Panc1 (cell line): ENCODE data around the gene RAD51AP1. TPM values are rescaled to one million over a fixed set of nuclear protein-coding genes. Genes with fewer than 3 reads are reported as not detected.

Source experiments
- ATAC-seq: fragments of 200-7000 bp; cut with Tn5 transposase; 2 replicates; pipeline ENCODE4 v1.9.1; 2020; ENCODE audit warnings: mild to moderate bottlenecking, moderate library complexity
- BruUV-seq: library from RNA; stranded (reverse); fragments of 400-500 nt; replicated peaks from 2 replicates; lab custom pipeline; 2021; lab: Mats Ljungman, UMichigan
- CTCF ChIA-PET: fragments of 300-600 bp; sonication (Branson Sonifier 250); formaldehyde crosslinking; loops from one replicate; lab custom pipeline; 2022; ENCODE audit warnings: antibody characterized with exemption; lab: Charles Lee
- POLR2A ChIA-PET: fragments of 300-600 bp; sonication (Branson Sonifier 250); formaldehyde crosslinking; loops from one replicate; lab custom pipeline; 2022; ENCODE audit warnings: antibody characterized with exemption; lab: Charles Lee
- DNase-seq: peaks from one replicate; pipeline ENCODE4 v3.0.0-alpha.2; 2010; ENCODE audit warnings: low read depth, low spot score
- H3K27ac ChIP-seq: 2 replicates; pipeline ENCODE4 v1.5.1; 2011; ENCODE audit warnings: mild to moderate bottlenecking, low read length, inconsistent platforms
- H3K27me3 ChIP-seq: fragments of 200-500 bp; sonication (Bioruptor generic); 2 replicates; pipeline ENCODE4 v1.6.0; 2014; ENCODE audit warnings: low read length, inconsistent platforms; ENCODE audit not compliant: control insufficient read depth, insufficient read depth
- H3K36me3 ChIP-seq: fragments of 200-500 bp; sonication (Bioruptor generic); 2 replicates; pipeline ENCODE4 v1.5.1; 2014; ENCODE audit warnings: inconsistent platforms, mild to moderate bottlenecking, low read length, moderate library complexity; ENCODE audit not compliant: control insufficient read depth, insufficient read depth
- H3K4me1 ChIP-seq: 2 replicates; pipeline ENCODE4 v1.5.1; 2011; ENCODE audit warnings: inconsistent platforms, mild to moderate bottlenecking, low read length, moderate library complexity; ENCODE audit not compliant: control insufficient read depth, insufficient read depth
- H3K4me3 ChIP-seq, 2 experiments: 2 replicates each; pipeline ENCODE4 v1.5.1; 2011 to 2012; ENCODE audit warnings: low read depth in 2 of 2, low read length in 2 of 2, mild to moderate bottlenecking in 2 of 2, inconsistent platforms in 1 of 2, moderate library complexity in 1 of 2
- H3K9me3 ChIP-seq: fragments of 200-500 bp; sonication (Bioruptor generic); 2 replicates; pipeline ENCODE4 v1.5.1; 2014; ENCODE audit warnings: low read depth, mild to moderate bottlenecking, inconsistent platforms, low read length, moderate library complexity; ENCODE audit not compliant: control insufficient read depth, insufficient read depth
- POLR2AphosphoS5 ChIP-seq: IDR thresholded peaks from 2 replicates; pipeline ENCODE4 v1.6.1; 2012; ENCODE audit warnings: mild to moderate bottlenecking, low read depth, low read length, moderate library complexity
- SIN3A ChIP-seq: IDR thresholded peaks from 2 replicates; pipeline ENCODE4 v1.6.1; 2012; ENCODE audit warnings: low read depth, mild to moderate bottlenecking, low read length, moderate library complexity, borderline replicate concordance; ENCODE audit not compliant: insufficient read depth
- TCF7L2 ChIP-seq: IDR thresholded peaks from 2 replicates; pipeline ENCODE4 v1.6.1; 2011; ENCODE audit warnings: mild to moderate bottlenecking, low read depth, low read length, inconsistent platforms
- in situ Hi-C: cut with HindIII; loops from 2 replicates; pipeline ENCODE4 v1.10.0; 2016; ENCODE audit warnings: low sequenced_read_pairs, low pct_unique_long_range_greater_than_20kb
- intact Hi-C: fragments of 100-400 bp; cut with micrococcal nuclease; formaldehyde crosslinking; loops from one replicate; pipeline ENCODE4 v1.10.0; 2022; ENCODE audit not compliant: unreplicated experiment
- total RNA-seq: library from RNA; stranded (reverse); gene quantifications from one replicate; pipeline ENCODE4 v1.2.1, GENCODE V29; 2021; ENCODE audit not compliant: unreplicated experiment
- TF ChIP-seq, protein P1 (sequence below), 2 experiments: IDR thresholded peaks; 2 replicates each; pipeline ENCODE4 v1.6.1; 2011 to 2012; ENCODE audit warnings: low read depth in 2 of 2, control low read depth in 1 of 2, low read length in 1 of 2, mild to moderate bottlenecking in 1 of 2, moderate library complexity in 1 of 2; ENCODE audit not compliant: insufficient read depth in 1 of 2
- TF ChIP-seq, protein P2 (sequence below): fragments of 450-650 bp; IDR thresholded peaks from 2 replicates; pipeline ENCODE4 v1.5.1; 2017; ENCODE audit warnings: mild to moderate bottlenecking

Gene RAD51AP1
- total RNA-seq, 1 experiment from 2014 or later = 18.1 TPM

DNA sequence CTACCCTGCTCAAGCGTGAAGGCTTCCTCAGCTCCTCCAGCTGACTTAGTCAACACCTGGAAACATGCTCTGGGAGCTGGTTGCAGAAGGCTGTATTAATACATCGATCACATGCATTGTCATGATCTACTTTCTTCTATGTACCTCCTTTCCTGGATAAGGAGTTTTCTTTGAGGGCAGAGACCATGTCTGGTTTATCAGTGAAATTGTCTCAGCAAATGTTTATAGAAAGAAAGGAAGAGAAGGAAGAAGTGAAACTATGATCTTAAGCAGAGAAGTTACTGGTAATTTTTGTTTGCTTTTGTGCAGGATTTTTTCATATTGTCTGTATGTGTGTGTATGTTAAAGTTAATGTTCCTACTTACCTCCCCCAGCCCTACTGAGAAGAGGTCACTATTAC is 27.8 kb downstream of the RAD51AP1 start:
- no TSS peak for BruUV-seq
- ChIA-PET POLR2A (no interaction called here), CTCF (no interaction called here)
- no peaks in the 10 kb centered on the region for H3K4me1 ChIP-seq
- TF ChIP-seq, protein P1, sequence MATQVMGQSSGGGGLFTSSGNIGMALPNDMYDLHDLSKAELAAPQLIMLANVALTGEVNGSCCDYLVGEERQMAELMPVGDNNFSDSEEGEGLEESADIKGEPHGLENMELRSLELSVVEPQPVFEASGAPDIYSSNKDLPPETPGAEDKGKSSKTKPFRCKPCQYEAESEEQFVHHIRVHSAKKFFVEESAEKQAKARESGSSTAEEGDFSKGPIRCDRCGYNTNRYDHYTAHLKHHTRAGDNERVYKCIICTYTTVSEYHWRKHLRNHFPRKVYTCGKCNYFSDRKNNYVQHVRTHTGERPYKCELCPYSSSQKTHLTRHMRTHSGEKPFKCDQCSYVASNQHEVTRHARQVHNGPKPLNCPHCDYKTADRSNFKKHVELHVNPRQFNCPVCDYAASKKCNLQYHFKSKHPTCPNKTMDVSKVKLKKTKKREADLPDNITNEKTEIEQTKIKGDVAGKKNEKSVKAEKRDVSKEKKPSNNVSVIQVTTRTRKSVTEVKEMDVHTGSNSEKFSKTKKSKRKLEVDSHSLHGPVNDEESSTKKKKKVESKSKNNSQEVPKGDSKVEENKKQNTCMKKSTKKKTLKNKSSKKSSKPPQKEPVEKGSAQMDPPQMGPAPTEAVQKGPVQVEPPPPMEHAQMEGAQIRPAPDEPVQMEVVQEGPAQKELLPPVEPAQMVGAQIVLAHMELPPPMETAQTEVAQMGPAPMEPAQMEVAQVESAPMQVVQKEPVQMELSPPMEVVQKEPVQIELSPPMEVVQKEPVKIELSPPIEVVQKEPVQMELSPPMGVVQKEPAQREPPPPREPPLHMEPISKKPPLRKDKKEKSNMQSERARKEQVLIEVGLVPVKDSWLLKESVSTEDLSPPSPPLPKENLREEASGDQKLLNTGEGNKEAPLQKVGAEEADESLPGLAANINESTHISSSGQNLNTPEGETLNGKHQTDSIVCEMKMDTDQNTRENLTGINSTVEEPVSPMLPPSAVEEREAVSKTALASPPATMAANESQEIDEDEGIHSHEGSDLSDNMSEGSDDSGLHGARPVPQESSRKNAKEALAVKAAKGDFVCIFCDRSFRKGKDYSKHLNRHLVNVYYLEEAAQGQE (IDR thresholded peaks at IDR 0.05; ENCODE audit: insufficient read depth in 1 of 2, low read depth in 2 of 2, low read length in 1 of 2) = no peak
- TF ChIP-seq POLR2AphosphoS5 (no peak), SIN3A (no peak)
- TF ChIP-seq, protein P2, sequence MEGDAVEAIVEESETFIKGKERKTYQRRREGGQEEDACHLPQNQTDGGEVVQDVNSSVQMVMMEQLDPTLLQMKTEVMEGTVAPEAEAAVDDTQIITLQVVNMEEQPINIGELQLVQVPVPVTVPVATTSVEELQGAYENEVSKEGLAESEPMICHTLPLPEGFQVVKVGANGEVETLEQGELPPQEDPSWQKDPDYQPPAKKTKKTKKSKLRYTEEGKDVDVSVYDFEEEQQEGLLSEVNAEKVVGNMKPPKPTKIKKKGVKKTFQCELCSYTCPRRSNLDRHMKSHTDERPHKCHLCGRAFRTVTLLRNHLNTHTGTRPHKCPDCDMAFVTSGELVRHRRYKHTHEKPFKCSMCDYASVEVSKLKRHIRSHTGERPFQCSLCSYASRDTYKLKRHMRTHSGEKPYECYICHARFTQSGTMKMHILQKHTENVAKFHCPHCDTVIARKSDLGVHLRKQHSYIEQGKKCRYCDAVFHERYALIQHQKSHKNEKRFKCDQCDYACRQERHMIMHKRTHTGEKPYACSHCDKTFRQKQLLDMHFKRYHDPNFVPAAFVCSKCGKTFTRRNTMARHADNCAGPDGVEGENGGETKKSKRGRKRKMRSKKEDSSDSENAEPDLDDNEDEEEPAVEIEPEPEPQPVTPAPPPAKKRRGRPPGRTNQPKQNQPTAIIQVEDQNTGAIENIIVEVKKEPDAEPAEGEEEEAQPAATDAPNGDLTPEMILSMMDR = no peak
- ATAC-seq = no peak
- H3K36me3 ChIP-seq = no peaks in the 10 kb centered on the region
- no peaks in the 10 kb centered on the region for H3K9me3 ChIP-seq
- H3K27me3 ChIP-seq = no peaks in the 10 kb centered on the region
- H3K27ac ChIP-seq = no peak overlapping the region
- in situ Hi-C loops = no loop called here
- no peak for DNase-seq
- H3K4me3 ChIP-seq = no peak overlapping the region
- intact Hi-C loops = no loop called here

DNA sequence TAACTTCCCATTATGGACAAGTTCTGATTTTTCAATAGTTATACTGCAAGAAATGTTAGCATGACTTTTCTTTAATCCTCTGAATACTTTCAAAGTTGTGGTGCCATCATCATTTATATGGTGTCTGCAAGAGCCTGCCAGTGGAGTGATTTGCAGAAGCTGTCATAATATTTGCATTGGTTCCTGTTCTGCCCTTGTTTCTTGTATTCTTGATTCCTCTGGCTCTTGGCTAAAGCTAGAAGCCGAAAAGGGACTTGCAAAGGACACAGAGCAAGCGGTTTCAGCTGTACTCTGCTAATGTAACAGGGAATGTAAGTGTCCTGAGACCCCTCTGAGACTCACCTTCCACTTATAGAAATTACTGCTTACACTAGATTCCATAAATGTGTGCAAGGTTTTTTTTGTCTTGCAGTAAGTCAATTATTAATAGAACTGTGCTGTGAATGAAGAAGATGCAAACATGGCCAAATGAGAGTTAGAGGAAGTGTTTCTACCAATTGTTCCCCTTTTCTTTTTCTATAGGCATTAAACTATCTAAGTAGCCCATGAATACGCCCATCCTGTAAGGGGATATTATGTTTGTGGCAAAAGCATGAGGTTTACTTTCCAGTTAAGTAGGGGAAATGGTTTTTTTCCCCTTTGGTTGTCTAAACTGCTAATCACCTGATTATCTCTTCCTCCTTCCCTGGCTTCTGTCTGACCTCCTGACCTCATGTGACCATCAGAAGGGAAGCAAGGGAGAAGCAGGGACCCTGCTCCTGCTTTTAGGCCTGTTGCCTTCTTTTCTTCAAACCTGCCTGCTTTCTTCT is 28.6 kb downstream of the RAD51AP1 start:
- ChIA-PET CTCF (no interaction called here), POLR2A (no interaction called here)
- ATAC-seq (no peak), DNase-seq (no peak)
- Histone ChIP-seq H3K9me3 (no peaks in the 10 kb centered on the region), H3K36me3 (no peaks in the 10 kb centered on the region), H3K4me3 (no peak overlapping the region), H3K27ac (no peak overlapping the region), H3K27me3 (no peaks in the 10 kb centered on the region), H3K4me1 (no peaks in the 10 kb centered on the region)
- in situ Hi-C loops (no loop called here), intact Hi-C loops (no loop called here)
- no TSS peak for BruUV-seq
- no peak for TF ChIP-seq TCF7L2
- TF ChIP-seq POLR2AphosphoS5 = no peak
- TF ChIP-seq, protein P2 = no peak
- no peak for TF ChIP-seq SIN3A
- TF ChIP-seq, protein P1 (IDR thresholded peaks at IDR 0.05; ENCODE audit: insufficient read depth in 1 of 2, low read depth in 2 of 2, low read length in 1 of 2) = no peak
